ENCODE data around the gene GPC1.

GPC1 gene

DNA sequence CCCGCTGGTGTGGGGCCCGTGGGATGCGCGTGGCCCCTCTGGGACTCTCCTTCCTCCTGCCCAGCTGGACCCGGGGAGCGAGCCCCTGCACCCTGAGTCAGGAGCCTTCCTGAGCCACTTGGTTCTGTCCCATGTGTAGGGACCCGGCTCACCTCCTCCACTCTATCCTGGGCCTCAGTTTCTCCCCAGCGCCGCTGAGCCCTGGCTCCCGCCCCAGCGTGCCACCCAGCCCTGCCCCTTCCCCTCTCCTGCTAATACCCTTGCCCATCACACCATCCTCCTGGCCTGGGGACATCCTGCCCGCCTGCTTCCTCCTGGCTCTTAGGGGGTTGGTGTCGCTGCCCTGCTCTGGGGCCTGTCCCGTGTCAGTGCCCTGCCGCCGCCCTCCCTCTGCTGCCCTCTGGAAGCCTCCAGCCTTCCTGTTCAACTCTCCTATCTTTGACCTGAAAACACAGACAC is 24.8 kb downstream of the GPC1 start:
- no peak overlapping the region for H3K4me3 ChIP-seq (ENCODE audit: control insufficient read depth, low read depth, low read length)
- no peak for DNase-seq (ENCODE audit: low read depth)
- TF ChIP-seq, protein P1, sequence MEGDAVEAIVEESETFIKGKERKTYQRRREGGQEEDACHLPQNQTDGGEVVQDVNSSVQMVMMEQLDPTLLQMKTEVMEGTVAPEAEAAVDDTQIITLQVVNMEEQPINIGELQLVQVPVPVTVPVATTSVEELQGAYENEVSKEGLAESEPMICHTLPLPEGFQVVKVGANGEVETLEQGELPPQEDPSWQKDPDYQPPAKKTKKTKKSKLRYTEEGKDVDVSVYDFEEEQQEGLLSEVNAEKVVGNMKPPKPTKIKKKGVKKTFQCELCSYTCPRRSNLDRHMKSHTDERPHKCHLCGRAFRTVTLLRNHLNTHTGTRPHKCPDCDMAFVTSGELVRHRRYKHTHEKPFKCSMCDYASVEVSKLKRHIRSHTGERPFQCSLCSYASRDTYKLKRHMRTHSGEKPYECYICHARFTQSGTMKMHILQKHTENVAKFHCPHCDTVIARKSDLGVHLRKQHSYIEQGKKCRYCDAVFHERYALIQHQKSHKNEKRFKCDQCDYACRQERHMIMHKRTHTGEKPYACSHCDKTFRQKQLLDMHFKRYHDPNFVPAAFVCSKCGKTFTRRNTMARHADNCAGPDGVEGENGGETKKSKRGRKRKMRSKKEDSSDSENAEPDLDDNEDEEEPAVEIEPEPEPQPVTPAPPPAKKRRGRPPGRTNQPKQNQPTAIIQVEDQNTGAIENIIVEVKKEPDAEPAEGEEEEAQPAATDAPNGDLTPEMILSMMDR (IDR thresholded peaks at IDR 0.05; ENCODE audit: control insufficient read depth, insufficient read depth, low read depth, low read length, missing control alignments): no peak

DNA sequence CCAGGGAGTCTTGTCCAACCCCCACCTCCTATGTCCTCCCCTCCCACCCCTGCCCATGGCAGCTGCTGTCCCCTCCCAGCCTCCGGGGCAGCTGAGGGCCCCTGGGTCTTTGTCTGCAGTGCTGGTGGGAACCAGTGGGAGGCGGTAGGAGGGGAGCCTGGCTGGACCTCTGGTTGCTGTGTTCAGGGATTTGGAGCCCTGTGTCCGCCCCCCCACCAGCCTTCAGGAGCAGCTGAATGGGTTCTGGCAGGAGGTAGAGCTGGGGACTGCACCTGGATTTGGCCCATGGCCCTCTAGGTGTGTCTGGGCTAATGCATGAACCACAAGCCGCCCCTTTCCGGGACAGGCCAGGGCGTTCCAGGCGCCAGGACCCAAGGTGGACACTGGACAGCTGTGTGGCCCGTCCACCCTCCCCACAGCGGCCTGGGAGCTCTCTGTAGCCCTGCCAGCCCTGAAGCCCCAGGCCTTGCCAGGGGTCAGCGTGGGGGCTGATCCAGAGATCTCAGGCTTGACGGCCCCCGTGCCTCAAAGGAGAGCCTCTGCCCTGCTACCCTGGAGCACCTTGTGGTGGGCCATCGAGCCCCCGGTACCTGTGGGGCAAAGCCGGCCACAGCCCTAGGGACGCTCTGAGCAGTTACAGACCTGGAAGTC is 25.4 kb downstream of the GPC1 start:
- TF ChIP-seq, protein P1 (IDR thresholded peaks at IDR 0.05; ENCODE audit: control insufficient read depth, insufficient read depth, low read depth, low read length, missing control alignments): no peak
- DNase-seq (ENCODE audit: low read depth): no peak
- H3K4me3 ChIP-seq (ENCODE audit: control insufficient read depth, low read depth, low read length): no peak overlapping the region

DNA sequence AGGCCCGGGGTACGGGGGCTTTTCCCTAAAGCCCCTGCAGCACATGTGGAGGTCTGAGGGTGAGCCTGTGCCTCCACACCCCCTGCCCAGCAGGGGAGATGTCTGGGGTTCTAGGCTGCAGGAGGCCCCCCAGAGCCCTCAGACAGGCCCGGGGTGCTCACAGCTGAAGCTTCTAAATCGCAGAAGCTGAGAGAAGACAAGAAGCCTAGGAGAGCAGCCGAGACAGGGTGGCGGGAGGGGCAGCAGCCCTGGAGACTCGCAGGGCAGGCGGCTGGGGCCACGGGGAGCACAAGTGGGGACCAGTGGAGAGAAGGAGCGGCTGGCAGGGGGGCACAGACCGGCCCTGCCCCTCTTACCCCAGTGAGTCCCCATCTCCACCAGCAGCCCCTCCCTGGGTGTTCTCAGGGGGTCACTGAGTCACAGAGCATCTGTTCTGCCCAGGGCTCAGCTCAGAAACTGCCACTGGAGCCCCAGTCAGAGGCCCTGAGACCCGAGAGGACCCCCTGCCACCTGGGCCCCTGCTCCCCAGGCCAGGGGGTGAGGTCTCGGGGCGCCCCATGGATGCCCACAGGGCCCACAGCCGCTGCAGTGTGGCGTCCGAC is 26.1 kb downstream of the GPC1 start:
- TF ChIP-seq, protein P1 (IDR thresholded peaks at IDR 0.05; ENCODE audit: control insufficient read depth, insufficient read depth, low read depth, low read length, missing control alignments): no peak
- no peak overlapping the region for H3K4me3 ChIP-seq (ENCODE audit: control insufficient read depth, low read depth, low read length)
- DNase-seq (ENCODE audit: low read depth): no peak

DNA sequence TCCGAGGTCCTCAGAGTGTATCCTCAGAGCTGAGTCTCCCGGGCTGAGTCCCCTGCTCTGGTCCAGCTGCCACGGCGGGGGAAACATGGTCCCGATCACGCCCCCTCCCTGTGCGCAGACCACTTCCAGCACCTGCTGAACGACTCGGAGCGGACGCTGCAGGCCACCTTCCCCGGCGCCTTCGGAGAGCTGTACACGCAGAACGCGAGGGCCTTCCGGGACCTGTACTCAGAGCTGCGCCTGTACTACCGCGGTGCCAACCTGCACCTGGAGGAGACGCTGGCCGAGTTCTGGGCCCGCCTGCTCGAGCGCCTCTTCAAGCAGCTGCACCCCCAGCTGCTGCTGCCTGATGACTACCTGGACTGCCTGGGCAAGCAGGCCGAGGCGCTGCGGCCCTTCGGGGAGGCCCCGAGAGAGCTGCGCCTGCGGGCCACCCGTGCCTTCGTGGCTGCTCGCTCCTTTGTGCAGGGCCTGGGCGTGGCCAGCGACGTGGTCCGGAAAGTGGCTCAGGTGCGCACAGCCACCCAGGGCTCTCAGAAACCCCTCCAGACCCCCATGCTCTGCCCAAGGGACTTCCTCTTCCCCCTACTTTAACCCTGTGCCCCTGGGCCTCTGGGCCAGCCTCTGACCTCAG is 26.7 kb downstream of the GPC1 start:
- TF ChIP-seq, protein P1 (IDR thresholded peaks at IDR 0.05; ENCODE audit: control insufficient read depth, insufficient read depth, low read depth, low read length, missing control alignments): no peak

DNA sequence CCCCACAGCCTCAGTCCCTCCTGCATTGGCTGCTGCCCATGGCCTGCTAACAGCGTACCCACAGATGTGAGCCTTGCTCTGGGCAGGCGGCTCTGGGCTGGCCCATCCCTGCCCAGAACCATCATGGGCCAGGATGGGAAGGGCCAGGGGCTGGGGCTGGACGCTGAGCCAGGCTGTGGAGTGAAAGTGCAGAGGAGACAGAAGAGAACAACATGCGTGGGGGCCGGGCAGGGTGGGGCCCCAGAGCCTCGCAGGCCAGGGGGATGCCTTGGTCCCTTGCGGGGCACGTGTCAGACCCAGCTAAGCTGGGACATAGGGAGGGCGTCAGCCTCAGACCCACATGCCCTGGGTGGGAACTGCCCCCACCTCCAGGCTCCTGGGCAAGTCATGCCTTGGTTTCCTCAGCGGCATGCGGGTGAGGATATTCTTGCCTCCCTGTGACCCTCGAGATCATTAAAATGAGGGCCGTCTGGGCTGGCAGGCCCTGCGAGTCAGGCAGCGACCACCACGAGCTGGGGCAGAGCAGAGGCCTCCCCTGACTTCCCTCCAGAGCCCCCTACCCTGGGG is 27.3 kb downstream of the GPC1 start:
- no peak for DNase-seq (ENCODE audit: low read depth)
- TF ChIP-seq, protein P1 (IDR thresholded peaks at IDR 0.05; ENCODE audit: control insufficient read depth, insufficient read depth, low read depth, low read length, missing control alignments): no peak
- no peak overlapping the region for H3K4me3 ChIP-seq (ENCODE audit: control insufficient read depth, low read depth, low read length)

More for the DNA sequence above, 26.7 kb downstream of the GPC1 start:
- DNase-seq (ENCODE audit: low read depth): no peak
- no peak overlapping the region for H3K4me3 ChIP-seq (ENCODE audit: control insufficient read depth, low read depth, low read length)

DNA sequence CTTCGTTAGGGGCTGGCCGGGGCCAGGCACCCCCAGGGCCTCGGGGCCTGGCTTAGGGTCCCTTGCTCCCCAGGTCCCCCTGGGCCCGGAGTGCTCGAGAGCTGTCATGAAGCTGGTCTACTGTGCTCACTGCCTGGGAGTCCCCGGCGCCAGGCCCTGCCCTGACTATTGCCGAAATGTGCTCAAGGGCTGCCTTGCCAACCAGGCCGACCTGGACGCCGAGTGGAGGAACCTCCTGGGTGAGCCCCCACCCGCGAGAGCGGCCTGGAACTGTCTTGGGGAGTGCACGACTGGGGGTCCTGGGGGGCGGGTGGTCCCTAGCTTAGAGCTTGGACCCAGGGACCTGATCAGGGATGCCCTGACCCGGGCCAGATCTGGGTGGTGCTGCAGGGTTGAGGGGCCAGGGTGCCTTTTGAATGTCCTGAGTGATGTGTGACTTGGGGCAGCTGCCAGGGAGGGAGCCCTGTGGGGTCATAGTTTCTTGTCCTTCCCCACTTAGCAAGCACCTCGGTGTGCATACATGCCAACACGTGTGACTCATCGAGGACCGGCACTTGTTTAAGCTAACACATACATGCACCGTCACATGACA is 27.9 kb downstream of the GPC1 start:
- TF ChIP-seq, protein P1 (IDR thresholded peaks at IDR 0.05; ENCODE audit: control insufficient read depth, insufficient read depth, low read depth, low read length, missing control alignments): no peak
- no peak for DNase-seq (ENCODE audit: low read depth)
- H3K4me3 ChIP-seq (ENCODE audit: control insufficient read depth, low read depth, low read length): no peak overlapping the region
